HL-60 (cell line): Measurements from ENCODE around the gene DAB2IP.

Experiments
- DNase-seq, 2 experiments: peaks; one replicate each; pipeline ENCODE4 v3.0.0-alpha.2; 2010 to 2020; ENCODE audit warnings: low read depth in 1 of 2, low spot score in 1 of 2
- H3K27ac ChIP-seq: fragments of 250-450 bp; sonication (Bioruptor Pico); replicated peaks from 2 replicates; pipeline ENCODE4 v1.5.1; 2020; ENCODE audit warnings: mild to moderate bottlenecking, moderate library complexity
- H3K27me3 ChIP-seq: fragments of 250-450 bp; sonication (Bioruptor Pico); 2 replicates; pipeline ENCODE4 v1.5.1; 2021; ENCODE audit warnings: mild to moderate bottlenecking, moderate library complexity; ENCODE audit not compliant: insufficient read depth, poor library complexity, severe bottlenecking
- H3K4me3 ChIP-seq: replicated peaks from 2 replicates; pipeline ENCODE4 v1.5.1; 2011; ENCODE audit warnings: mild to moderate bottlenecking, control low read depth, low read length; ENCODE audit not compliant: insufficient read depth
- CTCF ChIP-seq: IDR thresholded peaks from one replicate; pipeline ENCODE4 v1.5.1; 2011; ENCODE audit warnings: low read length, control low read depth, inconsistent platforms; ENCODE audit not compliant: insufficient read depth
- GABPA ChIP-seq: IDR thresholded peaks from 2 replicates; pipeline ENCODE4 v1.6.1; 2012; ENCODE audit warnings: low read depth
- POLR2AphosphoS5 ChIP-seq: IDR thresholded peaks from 2 replicates; pipeline ENCODE4 v1.6.1; 2012; ENCODE audit warnings: low read depth
- REST ChIP-seq: IDR thresholded peaks from 2 replicates; pipeline ENCODE4 v1.6.1; 2012; ENCODE audit warnings: low read depth; ENCODE audit not compliant: insufficient replicate concordance
- SPI1 ChIP-seq: IDR thresholded peaks from 2 replicates; pipeline ENCODE4 v1.6.1; 2012; ENCODE audit warnings: low read depth, mild to moderate bottlenecking, borderline replicate concordance

DAB2IP gene

GRCh38 chr9:121811751-121812150 lies 160.3 kb downstream of the DAB2IP start:
- H3K4me3 ChIP-seq: no peak overlapping the region
- H3K27me3 ChIP-seq: no peaks in the 10 kb centered on the region
- H3K27ac ChIP-seq: no peak overlapping the region
- DNase-seq: no peak
- TF ChIP-seq CTCF (no peak), REST (no peak), GABPA (no peak), POLR2AphosphoS5 (no peak), SPI1 (no peak)

- no peak overlapping the region for H3K27ac ChIP-seq
- no peaks in the 10 kb centered on the region for H3K27me3 ChIP-seq
- no peak for TF ChIP-seq POLR2AphosphoS5
- TF ChIP-seq GABPA: no peak
- no peak for TF ChIP-seq REST
- no peak for TF ChIP-seq CTCF
- TF ChIP-seq SPI1: no peak
- H3K4me3 ChIP-seq: no peak overlapping the region
- DNase-seq: no peak
Measured at GRCh38 chr9:121812159-121812735, 160.8 kb downstream of the DAB2IP start.

- no peak for DNase-seq
- H3K27ac ChIP-seq: no peak overlapping the region
- no peaks in the 10 kb centered on the region for H3K27me3 ChIP-seq
- H3K4me3 ChIP-seq: no peak overlapping the region
- TF ChIP-seq SPI1 (no peak), GABPA (no peak), REST (no peak), CTCF (no peak), POLR2AphosphoS5 (no peak)
Measured at GRCh38 chr9:121813519-121814210, 162.2 kb downstream of the DAB2IP start.
